ENCODE results near the gene SGCE. TPM values are rescaled to one million over a fixed set of nuclear protein-coding genes. Genes with fewer than 3 reads are reported as not detected.
A peak's percentile ranks its signal among the peaks of the same experiment; 100 is the strongest.

SGCE gene
- total and polyA plus RNA-seq, 10 donors, result 9.6 to 93.7 (median 45.0) TPM

GRCh38 chr7:94660006-94660405 is 4.1 kb upstream of the SGCE start:
- Histone ChIP-seq H3K9me3 (peaks cover 0 to 20% (median 3%) of the 10 kb centered on the region in 8 donors), H3K27me3 (replicated peaks in 1 of 7) (peaks cover 0 to 24% (median 6%) of the 10 kb centered on the region in 7 donors), H3K36me3 (no peaks in the 10 kb centered on the region), H3K27ac (no peak overlapping the region), H3K4me3 (no peak overlapping the region), H3K4me1 (peaks cover 0 to 38% (median 22%) of the 10 kb centered on the region in 6 donors)
- intact Hi-C loops (cut with DNase I; ENCODE audit: low total_unique reads), result no loop called here
- DNase-seq, result no peak
- TF ChIP-seq POLR2AphosphoS5 (IDR thresholded peaks at IDR 0.05) (no peak), CTCF (IDR thresholded peaks at IDR 0.05 in 8 of 11, conservative IDR thresholded peaks at IDR 0.05 in 3 of 11) (no peak), POLR2A (IDR thresholded peaks at IDR 0.05) (no peak)

GRCh38 chr7:94658826-94659225 is 2.9 kb upstream of the SGCE start:
- H3K4me3 ChIP-seq, result peak overlapping the region in 3 of 8 donors; percentile 52 to 76 (median 57)
- TF ChIP-seq POLR2A (IDR thresholded peaks at IDR 0.05) (no peak), CTCF (IDR thresholded peaks at IDR 0.05 in 8 of 11, conservative IDR thresholded peaks at IDR 0.05 in 3 of 11) (no peak), POLR2AphosphoS5 (IDR thresholded peaks at IDR 0.05) (no peak)
- intact Hi-C loops (cut with DNase I; ENCODE audit: low total_unique reads), result no loop called here

GRCh38 chr7:94657771-94658693 is 2.1 kb upstream of the SGCE start:
- Histone ChIP-seq H3K4me1 (peaks cover 0 to 56% (median 32%) of the 10 kb centered on the region in 6 donors), H3K9me3 (peaks cover 0 to 20% (median 3%) of the 10 kb centered on the region in 8 donors), H3K4me3 (peak overlapping the region; percentile 24 to 76 (median 54)), H3K27ac (peak overlapping the region in 6 of 8 donors; percentile 27 to 84 (median 66)), H3K36me3 (no peaks in the 10 kb centered on the region), H3K27me3 (replicated peaks in 1 of 7) (peaks cover 0 to 44% (median 16%) of the 10 kb centered on the region in 7 donors)
- intact Hi-C loops (cut with DNase I; ENCODE audit: low total_unique reads), result no loop called here
- TF ChIP-seq POLR2A (IDR thresholded peaks at IDR 0.05) (no peak), CTCF (IDR thresholded peaks at IDR 0.05 in 8 of 11, conservative IDR thresholded peaks at IDR 0.05 in 3 of 11) (peak in 2 of 11 experiments; percentile 8 to 11), POLR2AphosphoS5 (IDR thresholded peaks at IDR 0.05) (peak; percentile 51 to 75 (median 66))
- DNase-seq, result peak; percentile 98
- 50 to 74% (median 53%) methylated on average over 27 to 36 of the region's 38 CpGs for WGBS, 5 donors

More at GRCh38 chr7:94658826-94659225, 2.9 kb upstream of the SGCE start:
- Histone ChIP-seq H3K4me1 (peaks cover 0 to 49% (median 32%) of the 10 kb centered on the region in 6 donors), H3K27ac (peak overlapping the region in 4 of 8 donors; percentile 38 to 76 (median 66)), H3K9me3 (peaks cover 0 to 20% (median 3%) of the 10 kb centered on the region in 8 donors), H3K27me3 (replicated peaks in 1 of 7) (peaks cover 0 to 36% (median 15%) of the 10 kb centered on the region in 7 donors), H3K36me3 (no peaks in the 10 kb centered on the region)
- no peak for DNase-seq
- 82 to 93% (median 89%) methylated on average over 2 of the region's 2 CpGs for WGBS, 5 donors
